DOHH2 (cell line): Measurements from ENCODE around the gene GALNTL6.

Source experiments
- H3F3A ChIP-seq: fragments of 200-600 bp; sonication (generic), shearing (Covaris generic); 2 replicates; pipeline ENCODE4 v1.6.0; 2016; ENCODE audit warnings: antibody characterized with exemption, mild to moderate bottlenecking; ENCODE audit not compliant: control insufficient read depth, insufficient read depth
- H3K27ac ChIP-seq: fragments of 200-600 bp; sonication (generic); 2 replicates; pipeline ENCODE4 v1.5.1; 2014; ENCODE audit warnings: low read depth, mild to moderate bottlenecking, low read length, moderate library complexity
- H3K27me3 ChIP-seq: fragments of 200-600 bp; sonication (generic); 2 replicates; pipeline ENCODE4 v1.6.1; 2014; ENCODE audit warnings: mild to moderate bottlenecking, low read length, mixed read lengths; ENCODE audit not compliant: control insufficient read depth
- H3K36me3 ChIP-seq: fragments of 200-600 bp; sonication (generic); 2 replicates; pipeline ENCODE4 v1.6.1; 2014; ENCODE audit warnings: mild to moderate bottlenecking, low read length, moderate library complexity, mixed read lengths; ENCODE audit not compliant: control insufficient read depth
- H3K4me1 ChIP-seq: fragments of 200-600 bp; sonication (generic); 2 replicates; pipeline ENCODE4 v1.6.1; 2014; ENCODE audit warnings: mild to moderate bottlenecking, low read length, mixed read lengths; ENCODE audit not compliant: control insufficient read depth
- H3K4me2 ChIP-seq: fragments of 200-600 bp; sonication (generic); 2 replicates; pipeline ENCODE4 v1.6.0; 2014; ENCODE audit warnings: mild to moderate bottlenecking, low read length, moderate library complexity
- H3K4me3 ChIP-seq: fragments of 200-600 bp; sonication (generic); 2 replicates; pipeline ENCODE4 v1.5.1; 2014; ENCODE audit warnings: mild to moderate bottlenecking, low read length, mixed read lengths
- H3K79me2 ChIP-seq: fragments of 200-600 bp; sonication (generic); 2 replicates; pipeline ENCODE4 v1.6.1; 2014; ENCODE audit warnings: mild to moderate bottlenecking, low read length, mixed read lengths; ENCODE audit not compliant: control insufficient read depth
- H3K9me2 ChIP-seq: fragments of 200-600 bp; sonication (generic); replicated peaks from 2 replicates; pipeline ENCODE4 v1.6.1; 2014; ENCODE audit warnings: mild to moderate bottlenecking, low read length, mixed read lengths; ENCODE audit not compliant: control insufficient read depth
- H3K9me3 ChIP-seq: fragments of 200-600 bp; sonication (generic); 2 replicates; pipeline ENCODE4 v1.6.1; 2014; ENCODE audit warnings: antibody characterized with exemption, low read length, mixed read lengths; ENCODE audit not compliant: control insufficient read depth, insufficient read depth
- H4K20me1 ChIP-seq: fragments of 200-600 bp; sonication (generic); 2 replicates; pipeline ENCODE4 v1.6.0; 2014; ENCODE audit warnings: low read depth, mild to moderate bottlenecking, antibody characterized with exemption, low read length, moderate library complexity; ENCODE audit not compliant: control insufficient read depth, insufficient read depth
- CTCF ChIP-seq: fragments of 200-600 bp; sonication (generic); IDR thresholded peaks from one replicate; pipeline ENCODE4 v1.5.1; 2014; ENCODE audit warnings: antibody characterized with exemption, mild to moderate bottlenecking, low read depth, low read length; ENCODE audit not compliant: poor library complexity, severe bottlenecking
- EZH2phosphoT487 ChIP-seq: fragments of 200-600 bp; sonication (generic); IDR thresholded peaks from 2 replicates; pipeline ENCODE4 v1.6.1; 2017; ENCODE audit warnings: borderline replicate concordance, mild to moderate bottlenecking, antibody characterized with exemption, low read length, moderate library complexity, mixed read lengths

GALNTL6 gene

GRCh38 chr4:172660251-172660650, 847.0 kb downstream of the GALNTL6 start:
- H3K79me2 ChIP-seq, result no peaks in the 10 kb centered on the region
- TF ChIP-seq CTCF (no peak), EZH2phosphoT487 (no peak)

GRCh38 chr4:172662113-172662512, 848.9 kb downstream of the GALNTL6 start:
- Histone ChIP-seq H3K4me3 (no peak overlapping the region), H3K9me2 (no peaks in the 10 kb centered on the region), H3K9me3 (no peaks in the 10 kb centered on the region), H3K4me2 (no peak overlapping the region), H3K27ac (no peak overlapping the region), H3K36me3 (no peaks in the 10 kb centered on the region), H3K79me2 (no peaks in the 10 kb centered on the region), H3F3A (no peaks in the 10 kb centered on the region), H3K4me1 (no peaks in the 10 kb centered on the region), H3K27me3 (no peaks in the 10 kb centered on the region), H4K20me1 (no peaks in the 10 kb centered on the region)
- no peak for TF ChIP-seq CTCF
- no peak for TF ChIP-seq EZH2phosphoT487

More at GRCh38 chr4:172660251-172660650, 847.0 kb downstream of the GALNTL6 start:
- H3K9me3 ChIP-seq, result no peaks in the 10 kb centered on the region
- H3K36me3 ChIP-seq, result no peaks in the 10 kb centered on the region
- H4K20me1 ChIP-seq, result no peaks in the 10 kb centered on the region
- no peak overlapping the region for H3K27ac ChIP-seq
- no peak overlapping the region for H3K4me2 ChIP-seq
- H3F3A ChIP-seq, result no peaks in the 10 kb centered on the region
- no peaks in the 10 kb centered on the region for H3K4me1 ChIP-seq
- H3K27me3 ChIP-seq, result no peaks in the 10 kb centered on the region
- no peak overlapping the region for H3K4me3 ChIP-seq
- no peaks in the 10 kb centered on the region for H3K9me2 ChIP-seq

- Histone ChIP-seq H3F3A (no peaks in the 10 kb centered on the region), H3K4me1 (no peaks in the 10 kb centered on the region), H3K79me2 (no peaks in the 10 kb centered on the region), H3K9me3 (no peaks in the 10 kb centered on the region), H3K27ac (no peak overlapping the region), H4K20me1 (no peaks in the 10 kb centered on the region), H3K9me2 (no peaks in the 10 kb centered on the region), H3K27me3 (no peaks in the 10 kb centered on the region), H3K4me3 (no peak overlapping the region), H3K4me2 (no peak overlapping the region), H3K36me3 (no peaks in the 10 kb centered on the region)
- TF ChIP-seq CTCF (no peak), EZH2phosphoT487 (no peak)
Observed at GRCh38 chr4:172666711-172667368, 853.6 kb downstream of the GALNTL6 start.
